ENCODE results near the gene TOPBP1.

The TOPBP1 gene

DNA sequence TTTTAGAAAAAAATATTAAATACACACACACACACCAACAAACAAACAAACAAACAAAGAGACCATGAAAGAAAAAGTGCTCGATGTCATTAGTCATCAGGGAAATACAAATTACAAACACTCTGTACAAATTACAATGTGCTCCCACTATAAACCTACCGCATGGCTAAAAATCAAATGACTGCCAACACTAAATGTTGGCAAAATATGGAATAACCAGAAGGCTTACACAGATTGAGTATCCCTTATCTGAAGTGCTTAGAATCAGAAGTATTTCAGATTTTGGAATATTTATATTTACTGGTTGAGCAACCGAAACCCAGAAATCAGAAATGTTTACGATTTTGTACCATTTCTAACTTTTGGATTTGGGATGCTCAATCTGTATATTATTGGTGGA, 54.8 kb downstream of the TOPBP1 start:
- no peak overlapping the region for H3K27ac Mint-ChIP-seq
- H3K9me3 Mint-ChIP-seq: peaks cover 4% of the 10 kb centered on the region
- no peaks in the 10 kb centered on the region for H3K27me3 Mint-ChIP-seq (ENCODE audit: low read depth)
- H3K4me1 Mint-ChIP-seq (ENCODE audit: low read depth): no peaks in the 10 kb centered on the region
- H3K36me3 Mint-ChIP-seq (ENCODE audit: low read depth): peaks cover 50% of the 10 kb centered on the region
- H3K4me3 Mint-ChIP-seq: no peak overlapping the region

DNA sequence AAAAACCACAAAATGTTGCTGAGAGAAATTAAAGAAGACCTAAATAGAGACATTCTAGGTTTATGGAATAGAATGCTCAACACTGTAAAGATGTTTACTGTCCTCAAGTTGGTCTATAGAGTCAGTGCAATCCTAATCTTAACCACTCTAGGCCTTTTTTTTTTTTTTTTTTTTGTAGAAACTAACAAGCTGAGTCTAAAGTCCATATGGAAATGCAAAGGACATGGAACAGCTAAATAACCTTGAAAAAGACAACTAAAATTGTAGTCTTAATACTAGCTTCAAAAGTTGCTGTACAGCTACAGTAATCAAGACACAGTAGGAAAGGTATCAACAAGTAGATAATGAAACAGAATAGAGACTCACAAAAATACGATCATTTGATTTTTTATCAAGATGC, 55.4 kb downstream of the TOPBP1 start:
- Mint-ChIP-seq H3K9me3 (peaks cover 4% of the 10 kb centered on the region), H3K4me1 (ENCODE audit: low read depth) (no peaks in the 10 kb centered on the region), H3K36me3 (ENCODE audit: low read depth) (peaks cover 52% of the 10 kb centered on the region), H3K27ac (no peak overlapping the region), H3K27me3 (ENCODE audit: low read depth) (no peaks in the 10 kb centered on the region), H3K4me3 (no peak overlapping the region)

- Mint-ChIP-seq H3K27me3 (ENCODE audit: low read depth) (no peaks in the 10 kb centered on the region), H3K9me3 (no peaks in the 10 kb centered on the region), H3K27ac (no peak overlapping the region), H3K4me3 (no peak overlapping the region), H3K4me1 (ENCODE audit: low read depth) (peaks cover 2% of the 10 kb centered on the region), H3K36me3 (ENCODE audit: low read depth) (peaks cover 20% of the 10 kb centered on the region)
These were observed 61.1 kb downstream of the TOPBP1 start for GRCh38 chr3:133600572-133601081.

GRCh38 chr3:133599280-133599679, 62.5 kb downstream of the TOPBP1 start:
- no peaks in the 10 kb centered on the region for H3K27me3 Mint-ChIP-seq (ENCODE audit: low read depth)
- H3K27ac Mint-ChIP-seq: no peak overlapping the region
- no peaks in the 10 kb centered on the region for H3K9me3 Mint-ChIP-seq
- peaks cover 5% of the 10 kb centered on the region for H3K4me1 Mint-ChIP-seq (ENCODE audit: low read depth)
- H3K36me3 Mint-ChIP-seq (ENCODE audit: low read depth): peaks cover 15% of the 10 kb centered on the region
- no peak overlapping the region for H3K4me3 Mint-ChIP-seq

DNA sequence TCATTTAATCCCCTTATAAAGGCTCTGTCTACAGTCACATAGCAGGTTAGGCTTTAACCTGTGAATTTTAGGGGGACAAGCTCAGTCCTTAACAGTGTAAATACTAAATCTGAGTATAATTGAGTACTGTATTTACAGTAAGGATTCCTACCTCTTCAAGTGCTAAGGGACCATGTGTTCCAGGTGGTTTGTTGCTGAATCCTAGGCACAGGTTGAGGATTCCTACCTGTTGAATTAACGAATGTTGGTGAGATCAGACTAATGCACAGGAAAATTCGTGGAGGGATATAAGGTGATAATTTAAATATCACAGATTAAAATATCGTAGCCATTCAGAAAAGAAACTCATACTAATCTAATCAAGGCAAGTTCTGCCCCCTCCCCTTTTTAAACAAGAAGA, 63.3 kb downstream of the TOPBP1 start:
- Mint-ChIP-seq H3K4me3 (no peak overlapping the region), H3K36me3 (ENCODE audit: low read depth) (peaks cover 13% of the 10 kb centered on the region), H3K9me3 (no peaks in the 10 kb centered on the region), H3K4me1 (ENCODE audit: low read depth) (peaks cover 5% of the 10 kb centered on the region), H3K27me3 (ENCODE audit: low read depth) (no peaks in the 10 kb centered on the region), H3K27ac (no peak overlapping the region)

- Mint-ChIP-seq H3K4me1 (ENCODE audit: low read depth) (peaks cover 8% of the 10 kb centered on the region), H3K4me3 (no peak overlapping the region), H3K9me3 (no peaks in the 10 kb centered on the region), H3K27me3 (ENCODE audit: low read depth) (no peaks in the 10 kb centered on the region), H3K27ac (no peak overlapping the region), H3K36me3 (ENCODE audit: low read depth) (peaks cover 8% of the 10 kb centered on the region)
These were observed 66.4 kb downstream of the TOPBP1 start for GRCh38 chr3:133595341-133595740.

DNA sequence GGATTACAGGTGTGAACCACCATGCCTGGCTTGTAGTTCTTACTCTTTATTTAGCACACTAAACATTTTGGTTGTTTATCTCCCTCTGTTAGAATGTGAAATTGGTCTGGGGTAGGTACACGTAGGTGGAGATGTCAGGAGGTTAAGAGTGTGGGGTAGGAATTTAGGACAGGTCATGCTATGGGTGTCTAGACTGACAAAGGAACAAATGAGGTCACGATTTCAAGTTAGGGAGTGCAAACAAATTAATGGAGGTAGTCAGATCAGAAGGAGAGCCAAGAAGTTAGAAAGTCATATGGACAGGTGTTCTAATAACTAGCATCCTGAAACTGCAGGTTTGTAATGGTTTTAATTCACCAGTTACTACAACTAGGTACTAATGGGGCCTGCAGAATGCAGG, 68.5 kb downstream of the TOPBP1 start:
- Mint-ChIP-seq H3K36me3 (ENCODE audit: low read depth) (peaks cover 18% of the 10 kb centered on the region), H3K27ac (no peak overlapping the region), H3K4me3 (no peak overlapping the region), H3K9me3 (no peaks in the 10 kb centered on the region), H3K4me1 (ENCODE audit: low read depth) (peaks cover 10% of the 10 kb centered on the region), H3K27me3 (ENCODE audit: low read depth) (no peaks in the 10 kb centered on the region)

DNA sequence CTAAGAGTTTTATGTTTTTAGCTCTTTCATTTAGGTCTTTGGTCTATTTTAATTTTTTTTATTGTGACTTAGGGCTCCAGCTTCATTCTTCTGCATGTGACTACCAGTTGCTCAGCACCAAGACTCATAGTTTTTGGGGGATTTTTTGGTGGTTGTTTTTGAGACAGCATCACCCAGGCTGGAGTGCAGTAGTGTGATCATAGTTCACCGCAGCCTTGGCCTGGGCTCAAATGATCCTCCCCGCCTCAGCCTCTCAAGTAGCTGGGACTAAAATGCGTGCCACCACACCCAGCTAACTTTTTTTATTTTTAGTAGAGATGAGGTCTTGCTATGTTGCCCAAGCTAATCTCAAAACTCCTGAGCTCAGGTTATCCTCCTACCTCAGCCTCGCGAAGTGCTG, 68.9 kb downstream of the TOPBP1 start:
- no peaks in the 10 kb centered on the region for H3K9me3 Mint-ChIP-seq
- H3K27me3 Mint-ChIP-seq (ENCODE audit: low read depth): no peaks in the 10 kb centered on the region
- no peak overlapping the region for H3K4me3 Mint-ChIP-seq
- H3K4me1 Mint-ChIP-seq (ENCODE audit: low read depth): peaks cover 13% of the 10 kb centered on the region
- peaks cover 21% of the 10 kb centered on the region for H3K36me3 Mint-ChIP-seq (ENCODE audit: low read depth)
- no peak overlapping the region for H3K27ac Mint-ChIP-seq

- Mint-ChIP-seq H3K27me3 (ENCODE audit: low read depth) (no peaks in the 10 kb centered on the region), H3K9me3 (no peaks in the 10 kb centered on the region), H3K4me3 (no peak overlapping the region), H3K4me1 (ENCODE audit: low read depth) (peaks cover 14% of the 10 kb centered on the region), H3K36me3 (ENCODE audit: low read depth) (peaks cover 26% of the 10 kb centered on the region), H3K27ac (no peak overlapping the region)
These were observed 70.4 kb downstream of the TOPBP1 start for GRCh38 chr3:133591271-133591742.

DNA sequence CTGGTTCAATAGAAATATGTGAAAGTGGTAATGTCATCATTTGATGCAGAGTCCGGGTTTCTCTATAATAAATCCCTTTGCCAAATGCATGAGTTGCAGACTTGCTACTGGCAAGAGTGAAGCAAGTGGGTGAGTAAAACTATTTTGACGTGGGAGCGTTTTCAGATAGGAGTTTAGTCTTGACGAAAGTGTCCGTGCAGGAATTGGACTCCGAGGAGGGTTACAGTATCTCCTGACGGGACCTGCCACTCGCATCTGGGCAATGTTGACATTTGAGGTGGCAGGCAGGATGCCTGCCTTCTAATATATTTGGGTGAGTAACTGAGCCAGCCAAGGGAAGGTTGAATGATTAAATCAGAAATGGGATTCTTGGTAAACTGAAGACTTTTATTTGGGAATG, 72.2 kb downstream of the TOPBP1 start:
- peaks cover 29% of the 10 kb centered on the region for H3K36me3 Mint-ChIP-seq (ENCODE audit: low read depth)
- H3K27me3 Mint-ChIP-seq (ENCODE audit: low read depth): no peaks in the 10 kb centered on the region
- no peak overlapping the region for H3K27ac Mint-ChIP-seq
- H3K9me3 Mint-ChIP-seq: no peaks in the 10 kb centered on the region
- H3K4me3 Mint-ChIP-seq: no peak overlapping the region
- peaks cover 10% of the 10 kb centered on the region for H3K4me1 Mint-ChIP-seq (ENCODE audit: low read depth)

GRCh38 chr3:133588784-133589465, 72.8 kb downstream of the TOPBP1 start:
- Mint-ChIP-seq H3K4me1 (ENCODE audit: low read depth) (peaks cover 10% of the 10 kb centered on the region), H3K27ac (no peak overlapping the region), H3K4me3 (no peak overlapping the region), H3K36me3 (ENCODE audit: low read depth) (peaks cover 31% of the 10 kb centered on the region), H3K27me3 (ENCODE audit: low read depth) (no peaks in the 10 kb centered on the region), H3K9me3 (no peaks in the 10 kb centered on the region)

GRCh38 chr3:133588035-133588434, 73.7 kb downstream of the TOPBP1 start:
- H3K27me3 Mint-ChIP-seq (ENCODE audit: low read depth): no peaks in the 10 kb centered on the region

DNA sequence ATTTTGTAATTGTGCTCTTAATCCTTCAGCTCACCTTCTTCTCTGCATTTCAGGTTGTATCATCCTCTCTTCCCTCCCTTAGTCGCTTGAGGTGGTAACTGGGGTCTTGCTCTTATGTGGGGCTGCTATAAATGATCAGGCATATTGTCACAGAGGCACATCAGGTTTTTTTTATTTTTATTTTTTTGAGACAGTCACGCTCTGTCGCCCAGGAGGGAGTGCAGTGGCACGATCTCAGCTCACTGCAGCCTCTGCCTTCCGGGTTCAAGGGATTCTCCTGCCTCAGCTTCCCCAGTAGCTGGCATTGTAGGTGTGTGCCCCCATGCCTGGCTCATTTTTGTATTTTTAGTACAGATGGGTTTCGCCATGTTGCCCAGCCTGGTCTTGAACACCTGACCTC, 78.3 kb downstream of the TOPBP1 start:
- Mint-ChIP-seq H3K4me3 (no peak overlapping the region), H3K27me3 (ENCODE audit: low read depth) (no peaks in the 10 kb centered on the region), H3K9me3 (no peaks in the 10 kb centered on the region), H3K27ac (no peak overlapping the region), H3K4me1 (ENCODE audit: low read depth) (peaks cover 27% of the 10 kb centered on the region), H3K36me3 (ENCODE audit: low read depth) (peaks cover 33% of the 10 kb centered on the region)

More at GRCh38 chr3:133588035-133588434, 73.7 kb downstream of the TOPBP1 start:
- Mint-ChIP-seq H3K4me1 (ENCODE audit: low read depth) (peaks cover 12% of the 10 kb centered on the region), H3K27ac (no peak overlapping the region), H3K9me3 (no peaks in the 10 kb centered on the region), H3K4me3 (no peak overlapping the region), H3K36me3 (ENCODE audit: low read depth) (peaks cover 35% of the 10 kb centered on the region)

- Mint-ChIP-seq H3K27ac (peak overlapping the region; percentile 20), H3K9me3 (no peaks in the 10 kb centered on the region), H3K4me3 (no peak overlapping the region), H3K36me3 (ENCODE audit: low read depth) (peaks cover 50% of the 10 kb centered on the region), H3K4me1 (ENCODE audit: low read depth) (peaks cover 51% of the 10 kb centered on the region), H3K27me3 (ENCODE audit: low read depth) (no peaks in the 10 kb centered on the region)
These were observed 83.1 kb downstream of the TOPBP1 start for GRCh38 chr3:133578548-133579191.

GRCh38 chr3:133576169-133576568, 85.6 kb downstream of the TOPBP1 start:
- H3K36me3 Mint-ChIP-seq (ENCODE audit: low read depth): peaks cover 38% of the 10 kb centered on the region
- peaks cover 56% of the 10 kb centered on the region for H3K4me1 Mint-ChIP-seq (ENCODE audit: low read depth)
- peak overlapping the region; percentile 42 for H3K27ac Mint-ChIP-seq
- no peaks in the 10 kb centered on the region for H3K27me3 Mint-ChIP-seq (ENCODE audit: low read depth)
- peak overlapping the region; percentile 94 for H3K4me3 Mint-ChIP-seq
- H3K9me3 Mint-ChIP-seq: no peaks in the 10 kb centered on the region

Data from T-helper 1 cell treated with Interleukin-12 subunit alpha and Interleukin-12 subunit beta and Interleukin-4 antibody, amounts not matched to agents 30 μg/mL and 1 μg/mL, for 36 hours (primary cell).